Activated CD4-positive, alpha-beta T cell treated with anti-CD3 and anti-CD28 coated beads, Interleukin-2, Interleukin-6, amounts not matched to agents 100 ng/mL and 50 ng/mL, durations not matched to agents 16 hours and 8 hours (primary cell): ENCODE results near the gene TAS2R40.
"Not testable (repeated sequence)": the region's sequence is repeated elsewhere in the genome, so short reads cannot be mapped to it uniquely, and the experiment has no call there.

Source experiments
- DNase-seq: peaks from one replicate; pipeline ENCODE4 v3.0.0-alpha.2; 2020

TAS2R40 gene

GRCh38 chr7:143221737-143222136 lies at the start of gene TAS2R40:
Gene TAS2R40, plus strand, starts transcription at chr7:143222037. Its CDS starts 42 bp downstream, at chr7:143222079.
- DNase-seq: no peak

- no peak for DNase-seq
Observed at GRCh38 chr7:143172354-143172753, 49.5 kb upstream of the TAS2R40 start.

- DNase-seq: no peak
Observed at GRCh38 chr7:143176128-143176527, 45.7 kb upstream of the TAS2R40 start.

GRCh38 chr7:143177374-143178119 lies 44.3 kb upstream of the TAS2R40 start:
- no peak for DNase-seq

- DNase-seq: not testable (repeated sequence)
Observed at GRCh38 chr7:143180771-143181170, 41.1 kb upstream of the TAS2R40 start.

GRCh38 chr7:143181349-143181748 lies 40.5 kb upstream of the TAS2R40 start:
- no peak for DNase-seq

- no peak for DNase-seq
Observed at GRCh38 chr7:143183024-143183423, 38.8 kb upstream of the TAS2R40 start, which contains the start of gene TAS2R39. Gene TAS2R39, plus strand, starts transcription at chr7:143183419. Its CDS starts 0 bp downstream, at chr7:143183419.

GRCh38 chr7:143185551-143185950 lies 36.3 kb upstream of the TAS2R40 start:
- no peak for DNase-seq

- DNase-seq: no peak
Observed at GRCh38 chr7:143188994-143189393, 32.8 kb upstream of the TAS2R40 start.

- no peak for DNase-seq
Observed at GRCh38 chr7:143193880-143194279, 28.0 kb upstream of the TAS2R40 start.

- DNase-seq: no peak
Observed at GRCh38 chr7:143199040-143199439, 22.8 kb upstream of the TAS2R40 start.

- DNase-seq: no peak
Observed at GRCh38 chr7:143202161-143202560, 19.7 kb upstream of the TAS2R40 start.

- no peak for DNase-seq
Observed at GRCh38 chr7:143203386-143203785, 18.5 kb upstream of the TAS2R40 start.

- DNase-seq: peak; percentile 46
Observed at GRCh38 chr7:143205560-143206293, 16.1 kb upstream of the TAS2R40 start.

GRCh38 chr7:143210541-143210940 lies 11.3 kb upstream of the TAS2R40 start:
- DNase-seq: no peak

- DNase-seq: not testable (repeated sequence)
Observed at GRCh38 chr7:143213478-143213877, 8.4 kb upstream of the TAS2R40 start.

GRCh38 chr7:143214789-143215679 lies 6.8 kb upstream of the TAS2R40 start:
- peak; percentile 83 for DNase-seq

GRCh38 chr7:143216151-143216550 lies 5.7 kb upstream of the TAS2R40 start:
- DNase-seq: no peak

GRCh38 chr7:143216686-143217085 lies 5.2 kb upstream of the TAS2R40 start:
- no peak for DNase-seq

- no peak for DNase-seq
Observed at GRCh38 chr7:143217806-143218205, 4.0 kb upstream of the TAS2R40 start.

- no peak for DNase-seq
Observed at GRCh38 chr7:143221286-143221685, 551 bp upstream of the TAS2R40 start.

GRCh38 chr7:143222782-143223181 lies 945 bp downstream of the TAS2R40 start:
- DNase-seq: no peak

- no peak for DNase-seq
Observed at GRCh38 chr7:143223784-143224183, 1.9 kb downstream of the TAS2R40 start.
